Measurements from ENCODE around the gene KLF14. TPM values are rescaled to one million over a fixed set of nuclear protein-coding genes. Genes with fewer than 3 reads are reported as not detected.

Gene KLF14
- total and polyA plus RNA-seq, 2 of the 4 experiments (the other 2 are of a cell fraction), result 0.05 TPM; not detected in 1

DNA sequence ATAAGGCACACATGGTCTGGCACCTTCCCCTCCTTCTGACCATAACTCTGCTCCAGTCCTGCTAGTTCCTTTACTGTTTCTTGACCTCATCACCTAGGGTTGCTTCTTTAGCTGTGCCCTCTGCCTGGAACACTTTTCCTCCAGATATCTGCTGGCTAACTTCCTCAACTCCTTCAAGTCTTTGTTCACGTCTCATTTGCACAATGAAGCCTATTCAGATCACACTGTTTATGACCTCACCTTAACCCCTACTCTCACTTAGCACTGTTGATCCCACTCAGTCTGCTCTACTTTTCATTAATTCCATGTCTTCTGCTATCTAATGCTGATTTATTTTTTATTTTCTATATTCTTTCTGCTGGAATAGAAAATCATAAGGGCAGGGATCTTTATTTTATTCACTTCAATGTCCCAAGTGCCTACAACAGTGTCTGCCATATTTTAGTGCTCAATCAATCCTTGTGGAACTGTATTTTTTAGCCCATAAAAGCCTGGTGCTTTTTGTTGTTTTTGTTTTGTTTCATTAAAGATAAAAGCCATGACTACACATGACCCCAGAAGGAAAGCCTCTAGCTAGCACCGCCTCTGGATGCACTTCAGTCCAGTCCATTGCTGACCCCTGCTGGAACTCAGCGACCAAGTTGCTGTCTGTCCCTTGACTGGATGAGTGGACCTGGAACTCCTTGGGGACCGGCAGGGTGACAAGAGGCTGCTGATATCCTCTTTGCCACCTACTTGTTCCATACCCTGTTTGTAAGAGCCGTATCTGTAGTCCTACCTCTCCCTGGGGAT is 12.3 kb downstream of the KLF14 start (continued):
- TF ChIP-seq MAZ (IDR thresholded peaks at IDR 0.05; ENCODE audit: borderline replicate concordance, low read depth, low read length), result no peak

GRCh38 chr7:130719541-130719940 is 14.5 kb downstream of the KLF14 start:
- in situ Hi-C loops (cut with MboI; ENCODE audit: low sequenced_read_pairs) (no loop called here), dilution Hi-C loops (cut with HindIII; ENCODE audit: low sequenced_read_pairs, unreplicated experiment) (no loop called here), intact Hi-C loops (cut with micrococcal nuclease) (no loop called here)
- H3K9me3 ChIP-seq (ENCODE audit: control insufficient read depth, insufficient read depth, low read length), result no peaks in the 10 kb centered on the region
- H3K36me3 ChIP-seq (ENCODE audit: control insufficient read depth, insufficient read depth, low read length), result no peaks in the 10 kb centered on the region
- H3K4me1 ChIP-seq (ENCODE audit: control insufficient read depth, insufficient read depth, low read length), result no peaks in the 10 kb centered on the region
- peaks cover 32% of the 10 kb centered on the region for H3K27me3 ChIP-seq (ENCODE audit: control insufficient read depth, insufficient read depth, low read length)
- H4K91ac ChIP-seq (ENCODE audit: insufficient read depth, low read depth, low read length), result no peak overlapping the region
- no peak overlapping the region for H4K5ac ChIP-seq (ENCODE audit: low read depth, low read length)
- H4K8ac ChIP-seq (ENCODE audit: low read depth in 2 of 2, low read length in 2 of 2), result no peak overlapping the region
- no peak for ATAC-seq (ENCODE audit: low read depth)
- no peak overlapping the region for H3K27ac ChIP-seq (ENCODE audit: insufficient read depth, low read length)
- no peak overlapping the region for H3K4ac ChIP-seq (ENCODE audit: low read depth, low read length)
- no peak overlapping the region for H2AK5ac ChIP-seq (ENCODE audit: low read depth, low read length)
- no peak overlapping the region for H2AFZ ChIP-seq (replicated peaks; ENCODE audit: low read length, poor library complexity)
- BruUV-seq (replicated peaks), result no TSS peak
- H3K4me2 ChIP-seq (ENCODE audit: low read depth, low read length), result no peak overlapping the region
- H3K23ac ChIP-seq (ENCODE audit: low read depth, low read length), result no peak overlapping the region
- H4K20me1 ChIP-seq (ENCODE audit: insufficient read depth, low read length), result no peaks in the 10 kb centered on the region
- ChIA-PET POLR2A (ENCODE audit: unreplicated experiment) (no interaction called here), CTCF (no interaction called here)
- H3K18ac ChIP-seq (ENCODE audit: low read depth, low read length), result no peak overlapping the region
- H3K79me1 ChIP-seq (ENCODE audit: low read depth in 1 of 2, low read length in 2 of 2), result no peaks in the 10 kb centered on the region
- H2BK15ac ChIP-seq (ENCODE audit: low read depth, low read length), result no peak overlapping the region
- H3K9me1 ChIP-seq (ENCODE audit: insufficient read depth, low read length), result no peaks in the 10 kb centered on the region
- H3K56ac ChIP-seq (ENCODE audit: extremely low read depth, insufficient read depth, low read length), result no peak overlapping the region
- H3K14ac ChIP-seq (replicated peaks; ENCODE audit: low read depth, low read length), result no peak overlapping the region
- no peak overlapping the region for H2BK120ac ChIP-seq (ENCODE audit: low read depth, low read length)
- no peak overlapping the region for H3K9ac ChIP-seq (ENCODE audit: low read depth, low read length)
- WGBS, 2 experiments (ENCODE audit: extremely low coverage in 2 of 2, insufficient read length in 1 of 2), result 29% methylated on average over 1 of the region's 2 CpGs; no CpG with 5 or more reads in 1 of the 2 experiments
- H2BK5ac ChIP-seq (ENCODE audit: low read depth, low read length, poor library complexity, severe bottlenecking), result no peak overlapping the region
- no peak overlapping the region for H3K4me3 ChIP-seq (ENCODE audit: insufficient read depth, low read depth, low read length)
- H2BK20ac ChIP-seq (ENCODE audit: low read depth, low read length), result no peak overlapping the region
- no peak for DNase-seq
- H2AK9ac ChIP-seq (replicated peaks; ENCODE audit: low read depth, low read length, poor library complexity), result no peak overlapping the region
- TF ChIP-seq BHLHE40 (IDR thresholded peaks at IDR 0.05; ENCODE audit: low read depth, low read length) (no peak), CEBPB (IDR thresholded peaks at IDR 0.05; ENCODE audit: low read depth, low read length) (peak; percentile 42; the same call in 1 of the 2 replicates), POLR2A (IDR thresholded peaks at IDR 0.05; ENCODE audit: low read depth, low read length) (no peak)
- TF ChIP-seq, protein P1, sequence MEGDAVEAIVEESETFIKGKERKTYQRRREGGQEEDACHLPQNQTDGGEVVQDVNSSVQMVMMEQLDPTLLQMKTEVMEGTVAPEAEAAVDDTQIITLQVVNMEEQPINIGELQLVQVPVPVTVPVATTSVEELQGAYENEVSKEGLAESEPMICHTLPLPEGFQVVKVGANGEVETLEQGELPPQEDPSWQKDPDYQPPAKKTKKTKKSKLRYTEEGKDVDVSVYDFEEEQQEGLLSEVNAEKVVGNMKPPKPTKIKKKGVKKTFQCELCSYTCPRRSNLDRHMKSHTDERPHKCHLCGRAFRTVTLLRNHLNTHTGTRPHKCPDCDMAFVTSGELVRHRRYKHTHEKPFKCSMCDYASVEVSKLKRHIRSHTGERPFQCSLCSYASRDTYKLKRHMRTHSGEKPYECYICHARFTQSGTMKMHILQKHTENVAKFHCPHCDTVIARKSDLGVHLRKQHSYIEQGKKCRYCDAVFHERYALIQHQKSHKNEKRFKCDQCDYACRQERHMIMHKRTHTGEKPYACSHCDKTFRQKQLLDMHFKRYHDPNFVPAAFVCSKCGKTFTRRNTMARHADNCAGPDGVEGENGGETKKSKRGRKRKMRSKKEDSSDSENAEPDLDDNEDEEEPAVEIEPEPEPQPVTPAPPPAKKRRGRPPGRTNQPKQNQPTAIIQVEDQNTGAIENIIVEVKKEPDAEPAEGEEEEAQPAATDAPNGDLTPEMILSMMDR (conservative IDR thresholded peaks at IDR 0.05; ENCODE audit: low read depth, low read length), result no peak
